Measurements from ENCODE around the gene MDFI.

DNA sequence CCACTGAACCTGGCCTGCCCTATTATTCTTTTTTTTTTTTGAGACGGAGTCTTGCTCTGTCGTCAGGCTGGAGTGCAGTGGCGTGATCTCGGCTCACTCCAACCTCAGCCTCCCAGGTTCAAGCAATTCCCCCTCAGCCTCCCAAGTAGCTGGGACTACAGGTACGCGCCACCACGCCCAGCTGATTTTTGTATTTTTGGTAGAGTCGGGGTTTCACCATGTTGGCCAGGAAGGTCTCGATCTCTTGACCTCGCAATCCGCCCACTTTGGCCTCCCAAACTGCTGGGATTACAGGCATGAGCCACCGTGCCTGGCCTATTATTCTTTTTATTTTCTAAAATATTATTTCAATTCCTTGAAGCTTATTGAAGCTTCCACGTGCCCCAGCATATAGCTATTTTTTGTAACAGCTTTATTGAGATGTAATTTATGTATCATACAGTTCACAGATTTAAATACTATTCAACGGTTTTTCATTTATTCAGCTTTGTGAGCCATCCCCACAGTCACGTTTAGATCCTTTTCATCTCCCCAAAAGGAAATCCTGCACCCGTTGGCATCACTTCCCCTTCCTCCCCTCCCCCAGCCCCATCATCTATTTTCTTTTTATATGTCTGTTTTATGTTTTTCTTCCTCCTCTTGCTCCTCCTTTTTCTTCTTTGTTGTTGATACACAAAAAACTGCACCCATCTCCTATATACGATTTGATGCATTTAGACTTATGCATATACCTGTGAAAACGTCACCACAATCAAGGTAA, 13.5 kb upstream of the MDFI start:
- TF ChIP-seq, protein P1, sequence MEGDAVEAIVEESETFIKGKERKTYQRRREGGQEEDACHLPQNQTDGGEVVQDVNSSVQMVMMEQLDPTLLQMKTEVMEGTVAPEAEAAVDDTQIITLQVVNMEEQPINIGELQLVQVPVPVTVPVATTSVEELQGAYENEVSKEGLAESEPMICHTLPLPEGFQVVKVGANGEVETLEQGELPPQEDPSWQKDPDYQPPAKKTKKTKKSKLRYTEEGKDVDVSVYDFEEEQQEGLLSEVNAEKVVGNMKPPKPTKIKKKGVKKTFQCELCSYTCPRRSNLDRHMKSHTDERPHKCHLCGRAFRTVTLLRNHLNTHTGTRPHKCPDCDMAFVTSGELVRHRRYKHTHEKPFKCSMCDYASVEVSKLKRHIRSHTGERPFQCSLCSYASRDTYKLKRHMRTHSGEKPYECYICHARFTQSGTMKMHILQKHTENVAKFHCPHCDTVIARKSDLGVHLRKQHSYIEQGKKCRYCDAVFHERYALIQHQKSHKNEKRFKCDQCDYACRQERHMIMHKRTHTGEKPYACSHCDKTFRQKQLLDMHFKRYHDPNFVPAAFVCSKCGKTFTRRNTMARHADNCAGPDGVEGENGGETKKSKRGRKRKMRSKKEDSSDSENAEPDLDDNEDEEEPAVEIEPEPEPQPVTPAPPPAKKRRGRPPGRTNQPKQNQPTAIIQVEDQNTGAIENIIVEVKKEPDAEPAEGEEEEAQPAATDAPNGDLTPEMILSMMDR (IDR thresholded peaks at IDR 0.05) = no peak
- no peak for TF ChIP-seq ZFX (IDR thresholded peaks at IDR 0.05; ENCODE audit: borderline replicate concordance)
